ENCODE results near the gene EIF5. TPM values are rescaled to one million over a fixed set of nuclear protein-coding genes. Genes with fewer than 3 reads are reported as not detected.

Gene EIF5
- total RNA-seq = 234 and 274 TPM in 2 replicates

DNA sequence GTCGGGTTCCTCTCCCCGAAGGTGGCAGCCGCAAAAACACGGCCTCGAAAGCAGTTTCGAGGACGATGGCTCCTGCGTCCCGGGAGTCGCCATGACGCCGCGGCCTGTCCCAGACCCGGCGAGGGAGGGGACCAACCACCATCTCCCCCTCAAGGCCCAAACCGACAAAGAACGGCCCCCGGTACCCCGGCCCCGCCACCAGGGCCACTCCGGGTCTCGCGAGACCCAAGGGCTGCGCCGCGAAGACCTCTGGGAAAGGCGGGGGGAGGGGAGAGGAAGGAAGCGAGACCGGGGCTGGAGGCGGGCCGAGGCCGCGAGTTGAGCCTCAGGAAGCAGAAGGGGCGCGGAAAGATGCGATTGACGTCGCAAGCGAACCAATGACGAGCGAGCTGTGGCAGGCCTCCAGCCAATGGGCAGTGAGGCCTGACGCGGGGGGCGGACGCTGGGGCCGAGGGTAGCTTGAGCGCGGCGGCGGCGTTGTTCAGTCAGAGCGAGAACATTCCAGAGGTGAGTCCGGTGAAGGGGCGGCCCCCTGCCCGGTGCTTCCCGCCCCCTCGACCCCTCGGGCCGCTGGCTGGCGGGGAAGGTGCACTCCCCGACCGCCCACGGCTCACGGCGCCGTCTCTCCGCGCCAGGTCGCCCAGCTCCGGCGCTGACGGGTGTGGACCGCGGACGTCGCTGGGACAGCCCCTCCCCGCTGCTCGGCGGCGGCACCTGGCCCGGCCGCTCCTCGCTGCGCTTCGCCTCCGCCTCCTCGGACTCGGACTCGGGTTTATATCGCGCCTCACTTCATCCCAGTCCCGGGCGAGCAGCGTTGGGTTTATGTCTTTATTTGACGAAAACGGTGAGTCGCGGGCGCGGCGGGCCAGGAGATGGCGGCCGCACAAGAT lies at the start of gene EIF5:
EIF5 (plus strand) TSS at position 484 of the 890 bp plus-strand sequence. CDS start 1,624 bp downstream, outside the sequence.
- TF ChIP-seq CTCF (IDR thresholded peaks at IDR 0.05) = no peak
- peak within 1 kb of the TSS; percentile 91 for H3K4me3 Mint-ChIP-seq
- ATAC-seq (ENCODE audit: low read depth) (peak; percentile 84), DNase-seq (peak; percentile 98)
- H3K27ac Mint-ChIP-seq = peak within 1 kb of the TSS; percentile 93
- no peaks in the 10 kb centered on the region for H3K9me3 Mint-ChIP-seq
- intact Hi-C loops (cut with micrococcal nuclease) = loop anchor here (1.0 to 10.0 kb wide), 12 partner anchors 41 to 1247 kb away; partner anchors contain the start of genes BAG5, CDC42BPB, CKB and COA8
- H3K4me1 Mint-ChIP-seq = peaks cover 33% of the 10 kb centered on the region
- POLR2A ChIA-PET = interaction anchor here (0.6 to 4.4 kb wide), 22 partner anchors 9 to 1385 kb away, joined by 3 to 28 read pairs (median 5); partner anchors contain the start of genes CINP, MARK3, TECPR2 and WDR20
- no peaks in the 10 kb centered on the region for H3K27me3 Mint-ChIP-seq
- CTCF ChIA-PET = interaction anchor here (1.0 to 5.6 kb wide), 3 partner anchors 41 to 229 kb away, joined by 3 to 29 read pairs (median 3); no protein-coding TSS in a partner anchor
- peaks cover 43% of the 10 kb centered on the region for H3K36me3 Mint-ChIP-seq (ENCODE audit: low read depth)

DNA sequence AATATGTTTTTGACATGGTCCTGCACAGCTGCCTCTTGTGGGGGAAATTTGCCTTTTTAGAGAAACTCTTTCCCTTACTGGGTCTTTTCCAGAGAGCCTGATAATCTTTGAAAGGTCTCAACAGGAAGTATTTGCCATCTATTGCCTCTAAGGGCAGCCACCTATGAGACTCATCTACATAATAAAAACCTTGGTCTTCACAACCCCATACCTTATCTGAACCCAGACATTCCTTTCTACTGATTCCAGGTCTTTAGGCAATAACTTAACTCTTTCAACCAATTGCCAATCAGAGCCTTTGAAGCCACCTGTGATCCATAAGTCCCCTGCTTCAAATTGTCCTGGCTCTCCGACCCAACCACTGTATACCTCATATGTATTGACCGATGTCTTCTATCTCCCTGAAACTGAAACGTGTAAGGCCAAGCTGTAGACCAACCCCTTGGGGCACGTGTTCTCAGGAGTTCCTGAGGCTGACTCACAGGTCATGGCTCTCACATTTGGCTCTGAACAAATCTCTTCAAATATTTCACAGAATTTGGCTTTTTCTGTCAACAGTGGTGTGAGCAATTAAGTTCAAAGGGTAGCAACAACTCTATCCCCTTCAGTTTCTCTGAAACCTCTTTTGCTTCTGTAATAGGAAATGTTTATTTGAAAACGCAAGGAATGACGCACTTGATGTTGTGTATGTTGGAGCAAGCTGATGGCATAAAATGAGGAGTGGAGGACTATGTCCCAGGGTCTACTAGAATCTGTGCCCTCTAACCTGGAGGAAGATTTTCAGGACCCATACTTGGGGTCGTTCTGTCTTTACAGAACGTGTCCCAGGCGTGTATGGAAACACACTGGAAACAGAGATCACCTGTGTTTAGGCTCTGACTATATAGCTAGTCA lies 49.2 kb upstream of the EIF5 start:
- POLR2A ChIA-PET = no interaction called here
- Mint-ChIP-seq H3K27ac (no peak overlapping the region), H3K4me3 (no peak overlapping the region), H3K36me3 (ENCODE audit: low read depth) (no peaks in the 10 kb centered on the region), H3K9me3 (no peaks in the 10 kb centered on the region), H3K27me3 (peaks cover 69% of the 10 kb centered on the region), H3K4me1 (peaks cover 7% of the 10 kb centered on the region)
- ATAC-seq (ENCODE audit: low read depth) = no peak
- CTCF ChIA-PET = interaction anchor here (1.2 kb wide), 1 partner anchor 180 kb away, joined by 3 read pairs; no protein-coding TSS in a partner anchor
- intact Hi-C loops (cut with micrococcal nuclease) = no loop called here
- no peak for DNase-seq
- TF ChIP-seq CTCF (IDR thresholded peaks at IDR 0.05) = no peak

DNA sequence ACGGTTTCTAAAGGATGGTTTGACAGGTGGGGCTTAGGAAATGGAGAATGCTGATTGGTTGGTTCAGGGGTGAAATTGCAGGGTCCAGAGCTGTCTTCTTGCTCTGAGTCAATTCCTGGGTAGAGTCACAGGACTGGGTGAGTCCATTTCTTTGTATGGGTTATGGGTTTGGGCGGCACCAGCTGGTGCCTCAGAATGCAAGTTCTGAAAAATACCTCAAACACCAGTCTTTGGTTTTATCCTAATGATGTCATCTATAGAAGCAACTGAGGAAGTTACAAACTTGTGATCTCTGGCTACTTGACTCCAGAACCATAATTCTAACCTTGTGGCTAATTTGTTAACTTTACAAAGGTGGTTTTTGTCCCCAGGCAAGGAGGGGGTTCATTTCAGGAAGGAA lies 47.6 kb upstream of the EIF5 start:
- ChIA-PET POLR2A (no interaction called here), CTCF (no interaction called here)
- H3K36me3 Mint-ChIP-seq (ENCODE audit: low read depth) = no peaks in the 10 kb centered on the region
- no peak for TF ChIP-seq CTCF (IDR thresholded peaks at IDR 0.05)
- intact Hi-C loops (cut with micrococcal nuclease) = no loop called here
- no peak for DNase-seq
- H3K27ac Mint-ChIP-seq = no peak overlapping the region
- H3K9me3 Mint-ChIP-seq = no peaks in the 10 kb centered on the region
- no peaks in the 10 kb centered on the region for H3K4me1 Mint-ChIP-seq
- no peak overlapping the region for H3K4me3 Mint-ChIP-seq
- no peak for ATAC-seq (ENCODE audit: low read depth)
- H3K27me3 Mint-ChIP-seq = peaks cover 59% of the 10 kb centered on the region

DNA sequence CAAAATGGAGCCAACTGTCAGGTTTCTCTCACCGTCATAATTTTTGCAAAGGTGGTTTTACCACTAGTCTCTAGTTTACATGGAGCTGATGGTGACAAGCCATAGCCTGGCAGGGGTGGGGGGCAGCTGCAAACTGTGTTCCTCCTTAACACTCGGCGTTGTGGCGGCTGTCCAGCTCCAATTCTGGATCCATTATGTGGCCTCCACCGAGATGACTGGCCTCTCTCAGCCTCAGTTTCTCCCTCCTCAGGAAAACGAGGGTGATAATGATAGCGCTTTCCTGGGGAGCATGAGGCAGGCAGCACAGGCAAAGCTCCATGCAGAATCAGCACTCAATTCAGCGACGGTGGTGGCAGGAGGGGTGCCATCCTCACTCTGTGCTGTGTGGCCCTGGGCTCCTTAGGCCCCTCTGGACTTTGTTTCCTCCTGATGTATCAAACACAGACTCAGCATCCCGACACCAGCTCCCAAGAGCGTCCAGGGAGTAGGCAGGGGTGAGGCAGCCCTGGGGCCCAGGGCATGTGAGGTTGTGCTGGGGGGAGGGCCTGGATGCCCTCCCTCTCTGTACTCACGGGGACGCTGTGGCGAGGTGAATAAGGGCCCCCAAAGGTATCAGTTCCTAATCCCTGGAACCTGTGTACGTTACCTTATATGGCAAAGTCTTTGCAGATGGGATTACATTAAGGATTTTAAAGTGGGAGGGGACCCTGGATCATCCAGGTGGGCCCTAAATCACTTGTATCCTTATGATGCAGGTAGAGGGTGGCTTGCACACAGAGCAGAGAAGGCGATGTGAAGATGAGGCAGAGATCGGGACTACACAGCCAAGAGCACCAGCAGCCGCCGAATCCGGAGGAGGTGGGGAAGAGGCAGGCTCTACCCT lies 46.8 kb upstream of the EIF5 start:
- no peaks in the 10 kb centered on the region for H3K9me3 Mint-ChIP-seq
- H3K36me3 Mint-ChIP-seq (ENCODE audit: low read depth) = no peaks in the 10 kb centered on the region
- POLR2A ChIA-PET = no interaction called here
- no peak overlapping the region for H3K27ac Mint-ChIP-seq
- H3K4me3 Mint-ChIP-seq = no peak overlapping the region
- CTCF ChIA-PET = no interaction called here
- intact Hi-C loops (cut with micrococcal nuclease) = no loop called here
- peaks cover 52% of the 10 kb centered on the region for H3K27me3 Mint-ChIP-seq
- no peak for TF ChIP-seq CTCF (IDR thresholded peaks at IDR 0.05)
- DNase-seq (no peak), ATAC-seq (ENCODE audit: low read depth) (no peak)
- H3K4me1 Mint-ChIP-seq = no peaks in the 10 kb centered on the region
